ENCODE results near the gene NKX6-2.

The NKX6-2 gene

DNA sequence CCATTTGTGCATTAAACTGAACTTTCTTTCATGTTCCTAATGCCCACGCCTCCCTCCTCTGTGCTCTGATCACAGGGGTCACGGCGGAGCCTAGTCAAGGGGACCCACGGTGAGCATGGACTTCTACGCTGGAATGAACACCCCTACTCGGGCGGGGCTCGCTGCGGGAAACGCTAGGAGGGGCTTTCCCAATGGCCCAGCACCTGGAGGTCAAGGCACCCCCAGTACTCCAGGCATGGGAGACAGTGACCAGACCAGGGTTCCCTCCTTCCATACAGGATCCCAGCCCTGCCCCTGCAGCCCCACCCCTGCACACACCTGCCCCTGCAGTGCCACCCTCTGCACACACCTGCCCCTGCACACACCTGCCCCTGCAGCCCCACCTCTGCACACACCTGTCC is 27.1 kb upstream of the NKX6-2 start:
- DNase-seq (ENCODE audit: low read depth): no peak

DNA sequence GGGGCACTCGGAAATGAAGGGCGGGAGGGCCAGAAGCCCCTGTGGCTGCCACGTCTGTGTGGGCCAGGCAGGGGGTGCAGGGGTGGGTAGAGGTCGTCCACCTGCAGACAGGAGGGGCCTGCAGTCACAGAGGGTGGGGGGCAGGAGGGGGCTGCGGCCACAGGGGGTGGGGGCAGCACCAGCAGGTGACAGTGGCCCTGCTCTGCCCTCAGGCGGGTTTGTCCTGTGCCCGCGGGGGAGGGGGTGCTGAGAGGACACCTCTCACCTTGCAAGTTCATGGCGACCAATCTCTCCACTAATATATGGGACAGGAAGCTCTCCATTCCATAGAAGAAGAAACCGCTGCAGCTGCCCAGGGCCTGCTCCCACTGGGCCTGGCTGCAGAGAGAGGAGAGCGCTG is 26.6 kb upstream of the NKX6-2 start:
- no peak for DNase-seq (ENCODE audit: low read depth)

GRCh38 chr10:132811891-132812481 is 26.0 kb upstream of the NKX6-2 start:
- no peak for DNase-seq (ENCODE audit: low read depth)

DNA sequence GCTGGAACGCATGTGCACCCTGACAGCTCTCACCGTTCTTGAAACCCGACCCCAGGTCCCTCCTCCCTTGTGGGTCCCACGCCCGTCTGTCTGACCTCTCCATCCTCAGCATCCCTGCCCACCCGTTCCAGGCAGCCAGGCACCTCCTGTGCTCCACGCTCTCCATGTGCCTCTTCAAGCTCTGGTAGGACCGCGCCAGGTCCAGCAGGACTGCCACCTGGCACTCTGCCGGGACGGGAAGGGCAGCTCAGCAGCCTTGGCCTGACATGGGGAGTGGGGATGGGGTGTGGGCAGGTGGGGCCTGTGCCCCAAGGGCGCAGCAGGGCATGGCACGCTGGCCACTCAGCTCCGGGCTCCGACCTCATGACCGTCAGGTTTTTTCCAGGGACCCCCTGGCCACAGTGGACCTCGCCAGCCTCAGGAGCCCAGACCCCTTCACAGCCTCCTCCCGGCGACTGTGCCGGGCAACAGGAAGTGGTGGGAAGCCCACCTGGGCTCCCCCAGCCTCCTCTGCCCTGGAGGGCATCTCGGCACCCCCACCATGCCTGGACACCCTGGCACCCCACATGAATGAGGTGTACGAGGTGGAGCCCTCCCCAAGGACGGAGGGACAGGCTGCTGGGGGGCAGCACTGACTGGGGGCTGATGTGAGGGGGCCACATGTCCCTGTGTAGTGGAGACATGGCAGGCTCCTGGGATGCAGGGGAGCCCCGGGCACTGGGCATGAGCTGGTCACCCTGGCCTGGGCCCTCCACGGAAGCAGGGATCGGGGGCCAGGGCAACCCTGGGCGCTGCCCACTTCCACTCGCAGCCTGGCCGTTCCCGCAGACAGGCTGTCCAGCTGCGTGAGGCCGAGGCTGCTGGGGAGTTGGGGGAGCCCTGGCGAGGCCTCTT is 25.1 kb upstream of the NKX6-2 start:
- no peak for DNase-seq (ENCODE audit: low read depth)

DNA sequence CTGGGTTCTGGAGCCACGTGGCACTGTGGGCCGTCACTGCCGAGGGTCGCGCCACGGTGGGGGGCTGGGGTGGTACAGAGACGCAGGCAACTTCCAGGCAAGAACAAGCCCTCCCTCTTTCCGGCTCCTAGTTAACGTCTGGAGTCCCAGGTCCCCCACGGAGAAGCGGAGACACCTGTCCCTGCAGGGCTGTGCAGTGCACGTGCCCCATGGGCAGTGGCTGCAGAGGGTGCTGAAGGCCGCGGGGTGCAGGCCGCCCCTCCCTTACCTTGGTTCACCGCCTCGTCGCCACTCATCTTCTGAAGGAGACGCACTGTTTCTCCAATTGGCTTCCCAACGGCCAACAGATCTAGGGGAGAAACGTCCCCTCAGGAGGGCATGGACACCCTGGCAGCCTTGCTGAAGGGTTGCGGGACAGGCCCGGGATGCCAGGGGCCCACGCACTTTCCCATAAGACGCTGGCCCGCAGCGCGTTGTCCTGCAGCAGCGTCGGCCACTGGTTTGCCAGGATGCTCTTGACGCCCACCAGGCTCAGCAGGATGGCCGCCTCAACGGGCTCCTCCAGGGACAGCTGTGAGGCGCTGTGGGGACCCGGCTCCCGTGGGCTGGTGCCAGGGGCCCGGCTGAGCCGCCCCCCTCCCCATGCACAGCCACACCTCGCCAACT is 24.3 kb upstream of the NKX6-2 start:
- no peak for DNase-seq (ENCODE audit: low read depth)

- no peak for DNase-seq (ENCODE audit: low read depth)
These were observed 23.5 kb upstream of the NKX6-2 start for GRCh38 chr10:132809232-132810140.

GRCh38 chr10:132808383-132809231 is 22.7 kb upstream of the NKX6-2 start:
- DNase-seq (ENCODE audit: low read depth): no peak

GRCh38 chr10:132807621-132808049 is 21.7 kb upstream of the NKX6-2 start:
- no peak for DNase-seq (ENCODE audit: low read depth)

DNA sequence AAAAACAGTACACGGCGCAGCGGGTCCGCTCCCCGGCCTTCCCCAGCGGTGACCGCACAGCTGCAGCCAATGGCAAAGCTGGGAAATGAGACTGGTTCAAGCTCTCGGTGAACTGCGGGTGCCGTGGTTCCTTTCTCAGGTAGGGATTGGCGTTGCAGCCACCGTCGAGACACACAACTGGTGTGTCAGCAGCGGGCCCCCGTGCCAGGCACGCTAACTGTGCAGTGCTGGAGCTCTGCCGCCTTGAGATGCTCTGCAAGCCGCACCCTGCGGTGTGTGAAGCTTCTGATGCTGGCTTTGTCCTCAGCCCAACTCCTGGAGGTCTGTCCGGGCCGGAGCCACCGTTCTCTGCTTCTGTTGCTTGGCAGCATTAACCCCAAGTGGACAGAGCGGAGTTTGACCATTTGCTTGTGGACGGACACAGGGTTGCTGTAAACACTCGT is 20.6 kb upstream of the NKX6-2 start:
- DNase-seq (ENCODE audit: low read depth): no peak

- DNase-seq (ENCODE audit: low read depth): no peak
These were observed 20.2 kb upstream of the NKX6-2 start for GRCh38 chr10:132806110-132806509.

- DNase-seq (ENCODE audit: low read depth): no peak
These were observed 19.7 kb upstream of the NKX6-2 start for GRCh38 chr10:132805599-132805998.

- no peak for DNase-seq (ENCODE audit: low read depth)
These were observed 19.0 kb upstream of the NKX6-2 start for GRCh38 chr10:132804785-132805426.

DNA sequence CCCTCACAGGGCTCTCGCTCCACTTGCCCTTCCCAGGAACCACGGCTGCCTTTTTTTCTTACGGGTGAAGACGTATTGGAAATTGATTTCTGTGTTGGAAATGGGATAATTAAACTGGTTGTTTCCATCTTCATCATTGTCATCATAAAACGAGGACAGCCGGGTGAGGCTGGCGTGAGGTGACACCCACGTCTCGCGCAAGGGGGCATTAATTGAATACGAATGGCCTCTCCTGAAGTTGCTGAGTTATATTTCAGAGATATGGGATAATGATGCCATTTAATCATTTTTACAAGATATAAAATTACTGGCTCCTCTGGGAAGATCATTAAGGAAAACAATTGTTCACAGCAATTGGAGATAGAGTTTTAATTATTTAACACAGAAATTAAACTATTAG is 18.3 kb upstream of the NKX6-2 start:
- DNase-seq (ENCODE audit: low read depth): no peak

- no peak for DNase-seq (ENCODE audit: low read depth)
These were observed 17.7 kb upstream of the NKX6-2 start for GRCh38 chr10:132803416-132804210.

- DNase-seq (ENCODE audit: low read depth): no peak
These were observed 16.9 kb upstream of the NKX6-2 start for GRCh38 chr10:132802694-132803320.

DNA sequence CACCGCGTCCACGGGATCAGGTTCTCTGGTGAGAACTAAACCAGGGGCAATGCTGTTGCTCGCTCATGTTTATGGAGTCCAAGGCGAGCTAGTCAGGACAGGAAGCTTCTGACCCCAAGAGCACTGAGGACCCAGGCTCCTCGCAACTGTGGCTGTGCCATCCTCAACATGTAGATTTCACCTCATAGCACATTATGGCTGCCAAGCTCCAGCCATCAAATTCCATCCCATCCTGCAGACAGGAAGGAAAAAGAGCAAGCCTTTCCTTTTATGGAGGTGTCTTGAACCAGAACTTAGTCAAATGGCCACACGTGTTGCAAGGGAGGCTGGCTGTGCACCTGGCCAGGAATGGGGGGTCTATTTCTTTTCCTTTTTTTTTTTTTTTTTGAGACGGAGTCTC is 16.1 kb upstream of the NKX6-2 start:
- no peak for DNase-seq (ENCODE audit: low read depth)

DNA sequence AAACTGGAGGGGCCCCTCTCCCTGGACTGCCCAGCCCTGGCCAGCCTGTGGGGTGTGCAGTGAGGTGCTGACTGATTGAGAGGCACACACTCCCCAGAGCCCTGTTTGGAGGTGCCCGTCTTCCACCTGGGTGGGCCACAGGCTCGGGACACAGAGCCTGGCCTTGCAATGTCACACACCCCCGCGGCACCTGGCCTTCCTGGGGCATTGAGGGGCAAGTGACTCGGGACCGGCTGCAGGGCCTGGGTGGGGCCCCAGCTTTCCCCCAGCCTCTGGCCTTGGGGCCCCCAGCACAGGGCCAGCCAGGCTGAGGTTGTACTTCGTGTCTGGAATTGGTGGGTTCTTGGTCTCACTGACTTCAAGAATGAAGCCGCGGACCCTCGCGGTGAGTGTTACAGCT is 13.9 kb upstream of the NKX6-2 start:
- DNase-seq (ENCODE audit: low read depth): no peak

DNA sequence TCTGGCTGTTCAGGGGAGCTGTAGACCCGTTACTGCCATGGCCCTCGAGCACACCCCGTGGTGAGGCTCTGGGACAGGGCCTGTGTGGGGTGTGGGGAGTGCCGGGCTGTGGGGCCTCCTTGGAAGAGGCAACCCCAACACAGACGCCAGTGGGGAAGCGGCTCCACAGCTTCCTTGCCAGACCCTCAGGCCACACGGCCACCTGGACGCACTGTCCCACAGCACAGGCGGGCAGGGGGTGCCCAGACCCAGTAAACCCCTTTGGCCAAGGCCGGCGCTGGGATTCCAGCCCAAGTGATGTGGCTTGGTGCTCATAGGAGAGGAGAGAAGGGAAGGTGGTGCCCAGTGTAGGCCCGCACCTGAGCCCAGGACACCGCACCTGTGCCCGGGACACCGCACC is 12.9 kb upstream of the NKX6-2 start:
- no peak for DNase-seq (ENCODE audit: low read depth)

DNA sequence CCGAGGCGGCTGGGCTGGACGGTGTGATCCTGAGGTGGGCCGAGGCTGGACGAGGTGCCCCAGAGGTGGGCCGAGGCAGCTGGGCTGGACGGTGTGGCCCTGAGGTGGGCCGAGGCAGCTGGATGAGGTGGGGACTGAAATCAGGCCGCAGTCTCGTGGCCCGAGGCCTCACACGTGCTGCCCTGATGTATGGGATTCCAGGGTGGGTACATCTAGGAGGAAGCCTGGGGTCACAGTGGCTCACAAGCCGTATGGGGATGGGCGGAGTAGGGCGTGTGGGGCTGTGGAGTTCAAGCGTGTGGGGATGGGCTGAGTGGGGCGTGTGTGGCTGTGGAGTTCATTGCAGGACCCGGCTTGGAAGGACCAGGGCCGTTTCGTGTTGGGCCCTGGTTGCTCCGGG is 12.5 kb upstream of the NKX6-2 start:
- no peak for DNase-seq (ENCODE audit: low read depth)

Measured in fibroblast of gingiva (primary cell).